HCT116 (cell line): ENCODE measurements around the gene RBM39. TPM values are rescaled to one million over a fixed set of nuclear protein-coding genes. Genes with fewer than 3 reads are reported as not detected.

Source experiments
- ATAC-seq: fragments of 200-7000 bp; cut with Tn5 transposase; 2 replicates; pipeline ENCODE4 v1.9.1; 2020; ENCODE audit warnings: mild to moderate bottlenecking, moderate library complexity
- BruUV-seq: library from RNA; stranded (reverse); fragments of 400-500 nt; replicated peaks from 2 replicates; lab custom pipeline; 2021; lab: Mats Ljungman, UMichigan
- CTCF ChIA-PET: fragments of 300-600 bp; sonication (Branson Sonifier 250); formaldehyde crosslinking; loops from one replicate; lab custom pipeline; 2021; ENCODE audit warnings: antibody characterized with exemption; lab: Charles Lee
- POLR2A ChIA-PET: fragments of 300-600, 350-600 bp; sonication (Branson Sonifier 250); formaldehyde crosslinking; loops from one replicate; lab custom pipeline; 2021; ENCODE audit warnings: antibody characterized with exemption; lab: Charles Lee
- RAD21 ChIA-PET, 2 experiments: fragments of 300-600 bp; sonication (Branson Sonifier 250); formaldehyde crosslinking; loops; one replicate each; lab custom pipeline; 2023; ENCODE audit warnings: low total read pairs in 2 of 2; ENCODE audit not compliant: uncharacterized antibody in 2 of 2, unreplicated experiment in 2 of 2, low non-redundant PET in 1 of 2; lab: Charles Lee
- DNase-seq: peaks from one replicate; pipeline ENCODE4 v3.0.0-alpha.2; 2010; ENCODE audit warnings: low read depth, low spot score
- H2AFZ ChIP-seq: fragments of 200-600 bp; shearing (Covaris generic), sonication (generic); 2 replicates; pipeline ENCODE4 v1.6.1; 2017; ENCODE audit warnings: low read depth, mixed run types, mixed read lengths, antibody characterized with exemption, low read length; ENCODE audit not compliant: poor library complexity, severe bottlenecking
- H3K27ac ChIP-seq: 2 replicates; pipeline ENCODE4 v1.5.1; 2012; ENCODE audit warnings: low read depth, low read length
- H3K27me3 ChIP-seq: fragments of 200-600 bp; sonication (generic); 2 replicates; pipeline ENCODE4 v1.6.1; 2016; ENCODE audit warnings: mixed run types, low read length, mixed read lengths; ENCODE audit not compliant: insufficient read depth
- H3K36me3 ChIP-seq, 2 experiments: fragments of 200-500 bp in 1 of 2; fragments of 200-600 bp in 1 of 2; sonication (Bioruptor generic) in 1 of 2; sonication (generic) in 1 of 2; 2 replicates each; pipeline versions ENCODE4 v1.5.1 to v1.6.1; 2014 to 2016; ENCODE audit warnings: low read length in 2 of 2, inconsistent platforms in 1 of 2, mixed read lengths in 1 of 2, mixed run types in 1 of 2; ENCODE audit not compliant: insufficient read depth in 2 of 2, control insufficient read depth in 1 of 2
- H3K4me1 ChIP-seq, 2 experiments: fragments of 200-600 bp in 1 of 2; sonication (generic) in 1 of 2; 2 replicates each; pipeline versions ENCODE4 v1.5.1 to v1.6.1; 2012 to 2017; ENCODE audit warnings: low read length in 2 of 2, inconsistent platforms in 1 of 2, mild to moderate bottlenecking in 1 of 2, mixed read lengths in 1 of 2, mixed run types in 1 of 2, moderate library complexity in 1 of 2; ENCODE audit not compliant: insufficient read depth in 2 of 2, control insufficient read depth in 1 of 2
- H3K4me2 ChIP-seq: fragments of 200-600 bp; sonication (generic); 2 replicates; pipeline ENCODE4 v1.6.1; 2017; ENCODE audit warnings: mixed run types, low read length, mixed read lengths
- H3K4me3 ChIP-seq, 2 experiments: fragments of 200-600 bp in 1 of 2; sonication (generic) in 1 of 2; replicated peaks in 1 of 2; 2 replicates each; pipeline ENCODE4 v1.5.1; 2011 to 2016; ENCODE audit warnings: low read length in 2 of 2, control low read depth in 1 of 2, low read depth in 1 of 2, mild to moderate bottlenecking in 1 of 2, mixed read lengths in 1 of 2, mixed run types in 1 of 2
- H3K79me2 ChIP-seq: fragments of 200-600 bp; sonication (generic); 2 replicates; pipeline ENCODE4 v1.6.1; 2017; ENCODE audit warnings: mild to moderate bottlenecking, mixed run types, low read length, moderate library complexity, mixed read lengths; ENCODE audit not compliant: insufficient read depth
- H3K9ac ChIP-seq: fragments of 200-600 bp; sonication (generic); 2 replicates; pipeline ENCODE4 v1.6.1; 2016; ENCODE audit warnings: low read length, mixed read lengths
- H3K9me2 ChIP-seq: fragments of 200-600 bp; sonication (generic), shearing (Covaris generic); 2 replicates; pipeline ENCODE4 v1.6.1; 2017; ENCODE audit warnings: mixed run types, mild to moderate bottlenecking, moderate library complexity; ENCODE audit not compliant: insufficient read depth
- H3K9me3 ChIP-seq, 2 experiments: fragments of 200-500 bp in 1 of 2; fragments of 200-600 bp in 1 of 2; sonication (Bioruptor generic) in 1 of 2; sonication (generic) in 1 of 2; 2 replicates each; pipeline ENCODE4 v1.6.1; 2014 to 2017; ENCODE audit warnings: low read length in 2 of 2, mixed read lengths in 2 of 2, inconsistent platforms in 1 of 2, low read depth in 1 of 2, mild to moderate bottlenecking in 1 of 2, mixed run types in 1 of 2, moderate library complexity in 1 of 2; ENCODE audit not compliant: control insufficient read depth in 1 of 2, insufficient read depth in 1 of 2
- H4K20me1 ChIP-seq: fragments of 200-600 bp; sonication (generic), shearing (Covaris generic); 2 replicates; pipeline ENCODE4 v1.6.1; 2017; ENCODE audit warnings: mixed run types, mild to moderate bottlenecking, moderate library complexity; ENCODE audit not compliant: insufficient read depth
- ATF3 ChIP-seq: IDR thresholded peaks from 2 replicates; pipeline ENCODE4 v1.6.1; 2012
- CEBPB ChIP-seq: IDR thresholded peaks from 2 replicates; pipeline ENCODE4 v1.6.1; 2012; ENCODE audit warnings: low read depth
- EZH2 ChIP-seq: fragments of 200-600 bp; sonication (generic); IDR thresholded peaks from 2 replicates; pipeline ENCODE4 v1.6.1; 2017; ENCODE audit warnings: antibody characterized with exemption, mixed run types
- FOSL1 ChIP-seq: IDR thresholded peaks from 2 replicates; pipeline ENCODE4 v1.6.1; 2012; ENCODE audit warnings: low read depth
- JUND ChIP-seq: IDR thresholded peaks from 2 replicates; pipeline ENCODE4 v1.6.1; 2012
- REST ChIP-seq: IDR thresholded peaks from 2 replicates; pipeline ENCODE4 v1.6.1; 2012; ENCODE audit warnings: low read depth
- SIN3A ChIP-seq: IDR thresholded peaks from 2 replicates; pipeline ENCODE4 v1.6.1; 2012; ENCODE audit warnings: low read depth
- SP1 ChIP-seq: IDR thresholded peaks from 2 replicates; pipeline ENCODE4 v1.6.1; 2012; ENCODE audit warnings: low read depth
- TCF7L2 ChIP-seq: IDR thresholded peaks from 2 replicates; pipeline ENCODE4 v1.7.0; 2011; ENCODE audit warnings: borderline replicate concordance, inconsistent platforms; ENCODE audit not compliant: insufficient read depth, insufficient read length; ENCODE audit errors: extremely low read depth
- ZBTB33 ChIP-seq: IDR thresholded peaks from 2 replicates; pipeline ENCODE4 v1.6.1; 2011; ENCODE audit warnings: mild to moderate bottlenecking, low read length, moderate library complexity; ENCODE audit not compliant: insufficient replicate concordance; ENCODE audit errors: extremely low read depth
- ZNF274 ChIP-seq: fragments of 200-500 bp; sonication (Bioruptor generic); IDR thresholded peaks from 2 replicates; pipeline ENCODE4 v1.6.1; 2014; ENCODE audit warnings: mild to moderate bottlenecking, low read depth, low read length, inconsistent platforms
- intact Hi-C: fragments of 100-400 bp; cut with micrococcal nuclease; formaldehyde crosslinking; loops from 2 replicates; pipeline ENCODE4 v1.10.0; 2022
- total RNA-seq: library from RNA; stranded (reverse); gene quantifications from one replicate; pipeline ENCODE4 v1.2.1, GENCODE V29; 2021; ENCODE audit not compliant: unreplicated experiment

The RBM39 gene
- total RNA-seq, 1 experiment from 2014 or later: 234 TPM

GRCh38 chr20:35653893-35654292 is 88.2 kb downstream of the RBM39 start:
- H4K20me1 ChIP-seq: peaks cover 74% of the 10 kb centered on the region
- no peak overlapping the region for H3K4me3 ChIP-seq
- no peak overlapping the region for H3K9ac ChIP-seq
- no peaks in the 10 kb centered on the region for H3K9me2 ChIP-seq
- no peak overlapping the region for H3K4me2 ChIP-seq
- TF ChIP-seq ZBTB33 (no peak), ATF3 (no peak), ZNF274 (no peak), SIN3A (no peak), FOSL1 (no peak), TCF7L2 (no peak), CEBPB (no peak), EZH2 (no peak), SP1 (no peak), REST (no peak), JUND (no peak)
- TF ChIP-seq, all 23 proteins: peak for 0
- POLR2A ChIA-PET: no interaction called here
- CTCF ChIA-PET: no interaction called here
- RAD21 ChIA-PET: no interaction called here
- no peak for DNase-seq
- no peaks in the 10 kb centered on the region for H3K9me3 ChIP-seq
- intact Hi-C loops: no loop called here
- H3K79me2 ChIP-seq: peaks cover 100% of the 10 kb centered on the region
- no peak overlapping the region for H3K27ac ChIP-seq
- no peaks in the 10 kb centered on the region for H3K4me1 ChIP-seq
- TSS peak; percentile 4 for BruUV-seq
- H3K27me3 ChIP-seq: no peaks in the 10 kb centered on the region
- peaks cover 14 to 56% of the 10 kb centered on the region in 2 experiments for H3K36me3 ChIP-seq
- no peak overlapping the region for H2AFZ ChIP-seq
- no peak for ATAC-seq

Other genes with a start within 250 kb of the RBM39 start
- gene C20orf173, start 212.6 kb downstream of the RBM39 start, total RNA-seq: not detected
- gene ERGIC3, start 200.2 kb downstream of the RBM39 start, total RNA-seq: 229 TPM
- gene SPAG4, start 126.4 kb downstream of the RBM39 start, total RNA-seq: 6.2 TPM
- gene CPNE1, start 77.4 kb downstream of the RBM39 start, total RNA-seq: 333 TPM
- gene RBM12, start 77.4 kb downstream of the RBM39 start, total RNA-seq: 110 TPM
- 33.9 TPM for gene NFS1, start 42.9 kb downstream of the RBM39 start, total RNA-seq
- gene ROMO1, start 42.9 kb downstream of the RBM39 start, total RNA-seq: 167 TPM
- gene PHF20, start 29.8 kb upstream of the RBM39 start, total RNA-seq: 40.8 TPM
- 46.2 TPM for gene SCAND1, start 212.2 kb upstream of the RBM39 start, total RNA-seq
- gene CNBD2, start 226.3 kb upstream of the RBM39 start, total RNA-seq: 3.1 TPM